ENCODE measurements around the gene NLN. TPM values are rescaled to one million over a fixed set of nuclear protein-coding genes. Genes with fewer than 3 reads are reported as not detected.
"Not testable (repeated sequence)": the region's sequence is repeated elsewhere in the genome, so short reads cannot be mapped to it uniquely, and the experiment has no call there.

Gene NLN
- total RNA-seq, 1 experiment from 2014 or later, result 46.5 TPM

- DNase-seq, result no peak
- H3K36me3 ChIP-seq (ENCODE audit: insufficient read depth, low read length), result no peaks in the 10 kb centered on the region; the same call in 1 of the 2 replicates
- no peak overlapping the region for H3K4me3 ChIP-seq (ENCODE audit: low read length)
- H3K27ac ChIP-seq (ENCODE audit: low read length), result no peak overlapping the region
- no peaks in the 10 kb centered on the region for H3K9me3 ChIP-seq (ENCODE audit: low read length)
- no peaks in the 10 kb centered on the region for H3K79me2 ChIP-seq (ENCODE audit: low read length)
- no peaks in the 10 kb centered on the region for H3K9me2 ChIP-seq (replicated peaks; ENCODE audit: insufficient read depth, low read length)
- no peak overlapping the region for H2AFZ ChIP-seq (ENCODE audit: low read length)
- no peaks in the 10 kb centered on the region for H3K4me1 ChIP-seq (ENCODE audit: low read length)
- no peaks in the 10 kb centered on the region for H4K20me1 ChIP-seq (ENCODE audit: insufficient read depth, low read depth, low read length)
- no peaks in the 10 kb centered on the region for H3K27me3 ChIP-seq (ENCODE audit: low read length)
- no peak overlapping the region for H3K4me2 ChIP-seq (ENCODE audit: low read depth, low read length, poor library complexity, severe bottlenecking)
- no peak overlapping the region for H3K9ac ChIP-seq (ENCODE audit: low read length)
These were observed 111.8 kb downstream of the NLN start for GRCh38 chr5:65833780-65834179.

- Histone ChIP-seq H3K9me2 (replicated peaks; ENCODE audit: insufficient read depth, low read length) (no peaks in the 10 kb centered on the region), H4K20me1 (ENCODE audit: insufficient read depth, low read depth, low read length) (no peaks in the 10 kb centered on the region), H3K9me3 (ENCODE audit: low read length) (no peaks in the 10 kb centered on the region), H3K36me3 (ENCODE audit: insufficient read depth, low read length) (no peaks in the 10 kb centered on the region; the same call in 1 of the 2 replicates), H3K4me3 (ENCODE audit: low read length) (no peak overlapping the region), H3K4me1 (ENCODE audit: low read length) (no peaks in the 10 kb centered on the region), H3K9ac (ENCODE audit: low read length) (no peak overlapping the region), H3K27ac (ENCODE audit: low read length) (no peak overlapping the region), H3K27me3 (ENCODE audit: low read length) (no peaks in the 10 kb centered on the region), H2AFZ (ENCODE audit: low read length) (no peak overlapping the region), H3K79me2 (ENCODE audit: low read length) (no peaks in the 10 kb centered on the region), H3K4me2 (ENCODE audit: low read depth, low read length, poor library complexity, severe bottlenecking) (no peak overlapping the region)
- DNase-seq, result no peak
These were observed 112.3 kb downstream of the NLN start for GRCh38 chr5:65834306-65834705.

GRCh38 chr5:65835191-65835590 is 113.2 kb downstream of the NLN start:
- no peak for DNase-seq
- Histone ChIP-seq H3K79me2 (ENCODE audit: low read length) (no peaks in the 10 kb centered on the region), H3K9me2 (replicated peaks; ENCODE audit: insufficient read depth, low read length) (no peaks in the 10 kb centered on the region), H2AFZ (ENCODE audit: low read length) (no peak overlapping the region; the same call in 1 of the 2 replicates), H3K4me3 (ENCODE audit: low read length) (no peak overlapping the region), H3K4me1 (ENCODE audit: low read length) (no peaks in the 10 kb centered on the region), H3K4me2 (ENCODE audit: low read depth, low read length, poor library complexity, severe bottlenecking) (no peak overlapping the region), H4K20me1 (ENCODE audit: insufficient read depth, low read depth, low read length) (no peaks in the 10 kb centered on the region), H3K9me3 (ENCODE audit: low read length) (no peaks in the 10 kb centered on the region), H3K27ac (ENCODE audit: low read length) (no peak overlapping the region), H3K36me3 (ENCODE audit: insufficient read depth, low read length) (no peaks in the 10 kb centered on the region; the same call in 1 of the 2 replicates), H3K27me3 (ENCODE audit: low read length) (no peaks in the 10 kb centered on the region), H3K9ac (ENCODE audit: low read length) (no peak overlapping the region)

DNA sequence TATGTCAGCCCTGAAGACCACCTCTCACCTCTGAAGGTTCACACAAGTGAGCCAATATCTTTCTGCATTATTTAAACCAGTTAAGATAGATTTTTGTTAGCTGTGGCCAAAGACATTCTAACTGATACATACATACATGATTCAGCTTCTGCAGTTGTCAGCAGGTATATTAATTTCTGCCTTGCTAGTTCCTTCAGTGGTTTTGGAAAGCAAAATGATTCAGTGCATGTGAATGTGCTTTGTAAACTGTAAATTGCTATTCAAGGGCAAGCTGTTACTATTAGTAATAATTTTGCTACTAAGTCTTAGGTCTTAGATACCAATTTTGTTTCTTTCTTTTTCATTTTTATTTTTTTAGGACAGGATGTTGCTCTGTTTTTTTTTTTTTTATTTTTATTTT is 115.1 kb downstream of the NLN start:
- Histone ChIP-seq H3K9ac (ENCODE audit: low read length) (no peak overlapping the region), H3K4me2 (ENCODE audit: low read depth, low read length, poor library complexity, severe bottlenecking) (no peak overlapping the region), H3K36me3 (ENCODE audit: insufficient read depth, low read length) (no peaks in the 10 kb centered on the region; the same call in 1 of the 2 replicates), H3K4me1 (ENCODE audit: low read length) (no peaks in the 10 kb centered on the region), H2AFZ (ENCODE audit: low read length) (no peak overlapping the region), H3K27me3 (ENCODE audit: low read length) (no peaks in the 10 kb centered on the region), H3K9me2 (replicated peaks; ENCODE audit: insufficient read depth, low read length) (no peaks in the 10 kb centered on the region), H3K79me2 (ENCODE audit: low read length) (no peaks in the 10 kb centered on the region), H4K20me1 (ENCODE audit: insufficient read depth, low read depth, low read length) (no peaks in the 10 kb centered on the region), H3K27ac (ENCODE audit: low read length) (no peak overlapping the region), H3K9me3 (ENCODE audit: low read length) (no peaks in the 10 kb centered on the region), H3K4me3 (ENCODE audit: low read length) (no peak overlapping the region)
- DNase-seq, result no peak

- not testable (repeated sequence) for H2AFZ ChIP-seq (ENCODE audit: low read length); H3K27ac ChIP-seq (ENCODE audit: low read length); H3K4me1 ChIP-seq (ENCODE audit: low read length); DNase-seq; H3K9me2 ChIP-seq (replicated peaks; ENCODE audit: insufficient read depth, low read length); H3K79me2 ChIP-seq (ENCODE audit: low read length); H3K36me3 ChIP-seq (ENCODE audit: insufficient read depth, low read length); H4K20me1 ChIP-seq (ENCODE audit: insufficient read depth, low read depth, low read length); H3K9me3 ChIP-seq (ENCODE audit: low read length); H3K4me2 ChIP-seq (ENCODE audit: low read depth, low read length, poor library complexity, severe bottlenecking); H3K27me3 ChIP-seq (ENCODE audit: low read length); H3K9ac ChIP-seq (ENCODE audit: low read length); H3K4me3 ChIP-seq (ENCODE audit: low read length)
These were observed 117.2 kb downstream of the NLN start for GRCh38 chr5:65839170-65839569.

DNA sequence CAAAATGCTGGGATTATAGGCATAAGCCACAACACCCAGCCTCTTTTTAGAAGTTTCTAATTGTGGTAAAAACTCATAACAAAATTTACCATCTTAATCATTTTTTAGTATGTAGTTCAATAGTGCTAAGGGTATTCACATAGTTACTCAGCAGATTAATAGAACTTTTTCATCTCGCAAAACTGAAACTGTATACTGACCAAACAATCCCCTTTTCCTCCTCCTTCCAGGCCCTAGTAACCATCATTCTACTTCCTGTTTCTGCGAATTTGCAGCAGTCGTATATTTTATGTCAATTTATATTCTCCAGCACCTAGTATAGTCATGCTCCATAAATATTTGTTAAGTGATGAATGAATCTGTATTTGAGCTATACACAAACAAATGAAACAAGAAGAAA is 118.1 kb downstream of the NLN start:
- no peaks in the 10 kb centered on the region for H3K4me1 ChIP-seq (ENCODE audit: low read length)
- no peak overlapping the region for H2AFZ ChIP-seq (ENCODE audit: low read length)
- H3K4me2 ChIP-seq (ENCODE audit: low read depth, low read length, poor library complexity, severe bottlenecking), result no peak overlapping the region
- H4K20me1 ChIP-seq (ENCODE audit: insufficient read depth, low read depth, low read length), result no peaks in the 10 kb centered on the region
- H3K9me3 ChIP-seq (ENCODE audit: low read length), result no peaks in the 10 kb centered on the region
- H3K79me2 ChIP-seq (ENCODE audit: low read length), result no peaks in the 10 kb centered on the region
- H3K27ac ChIP-seq (ENCODE audit: low read length), result no peak overlapping the region
- H3K9me2 ChIP-seq (replicated peaks; ENCODE audit: insufficient read depth, low read length), result no peaks in the 10 kb centered on the region
- DNase-seq, result no peak
- H3K27me3 ChIP-seq (ENCODE audit: low read length), result no peaks in the 10 kb centered on the region
- no peak overlapping the region for H3K4me3 ChIP-seq (ENCODE audit: low read length)
- no peaks in the 10 kb centered on the region; the same call in 1 of the 2 replicates for H3K36me3 ChIP-seq (ENCODE audit: insufficient read depth, low read length)
- H3K9ac ChIP-seq (ENCODE audit: low read length), result no peak overlapping the region

GRCh38 chr5:65844763-65845162 is 122.8 kb downstream of the NLN start:
- not testable (repeated sequence) for H3K4me2 ChIP-seq (ENCODE audit: low read depth, low read length, poor library complexity, severe bottlenecking); H3K4me3 ChIP-seq (ENCODE audit: low read length); H2AFZ ChIP-seq (ENCODE audit: low read length); H4K20me1 ChIP-seq (ENCODE audit: insufficient read depth, low read depth, low read length); DNase-seq; H3K79me2 ChIP-seq (ENCODE audit: low read length); H3K9ac ChIP-seq (ENCODE audit: low read length); H3K36me3 ChIP-seq (ENCODE audit: insufficient read depth, low read length); H3K9me2 ChIP-seq (replicated peaks; ENCODE audit: insufficient read depth, low read length); H3K4me1 ChIP-seq (ENCODE audit: low read length); H3K27ac ChIP-seq (ENCODE audit: low read length); H3K27me3 ChIP-seq (ENCODE audit: low read length); H3K9me3 ChIP-seq (ENCODE audit: low read length)

GRCh38 chr5:65846101-65846500 is 124.1 kb downstream of the NLN start:
- Histone ChIP-seq H3K79me2 (ENCODE audit: low read length) (no peaks in the 10 kb centered on the region), H3K27ac (ENCODE audit: low read length) (no peak overlapping the region), H3K4me3 (ENCODE audit: low read length) (no peak overlapping the region), H3K36me3 (ENCODE audit: insufficient read depth, low read length) (no peaks in the 10 kb centered on the region), H3K9ac (ENCODE audit: low read length) (no peak overlapping the region), H3K9me3 (ENCODE audit: low read length) (no peaks in the 10 kb centered on the region), H3K9me2 (replicated peaks; ENCODE audit: insufficient read depth, low read length) (no peaks in the 10 kb centered on the region), H3K4me1 (ENCODE audit: low read length) (no peaks in the 10 kb centered on the region), H3K4me2 (ENCODE audit: low read depth, low read length, poor library complexity, severe bottlenecking) (no peak overlapping the region), H4K20me1 (ENCODE audit: insufficient read depth, low read depth, low read length) (no peaks in the 10 kb centered on the region), H2AFZ (ENCODE audit: low read length) (no peak overlapping the region), H3K27me3 (ENCODE audit: low read length) (no peaks in the 10 kb centered on the region)
- DNase-seq, result no peak

DNA sequence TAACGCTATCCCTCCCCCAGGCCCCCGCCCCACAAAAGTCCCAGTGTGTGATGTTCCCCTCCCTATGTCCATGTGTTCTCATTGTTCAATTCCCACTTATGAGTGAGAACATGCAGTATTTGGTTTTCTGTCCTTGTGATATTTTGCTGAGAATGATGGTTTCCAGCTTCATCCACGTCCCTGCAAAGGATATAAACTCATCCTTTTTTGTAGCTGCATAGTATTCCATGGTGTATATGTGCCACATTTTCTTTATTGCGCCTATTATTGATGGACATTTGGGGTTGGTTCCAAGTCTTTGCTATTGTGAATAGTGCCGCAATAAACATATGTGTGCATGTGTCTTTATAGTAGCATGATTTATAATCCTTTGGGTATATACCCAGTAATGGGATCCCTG is 125.0 kb downstream of the NLN start:
- H4K20me1 ChIP-seq (ENCODE audit: insufficient read depth, low read depth, low read length); H3K4me3 ChIP-seq (ENCODE audit: low read length); H3K27me3 ChIP-seq (ENCODE audit: low read length); H2AFZ ChIP-seq (ENCODE audit: low read length); H3K27ac ChIP-seq (ENCODE audit: low read length); H3K4me1 ChIP-seq (ENCODE audit: low read length); H3K79me2 ChIP-seq (ENCODE audit: low read length); DNase-seq; H3K4me2 ChIP-seq (ENCODE audit: low read depth, low read length, poor library complexity, severe bottlenecking); H3K9me3 ChIP-seq (ENCODE audit: low read length); H3K36me3 ChIP-seq (ENCODE audit: insufficient read depth, low read length); H3K9ac ChIP-seq (ENCODE audit: low read length); H3K9me2 ChIP-seq (replicated peaks; ENCODE audit: insufficient read depth, low read length): not testable (repeated sequence)
